Measurements from ENCODE around the gene ATP2C2.

The ATP2C2 gene

DNA sequence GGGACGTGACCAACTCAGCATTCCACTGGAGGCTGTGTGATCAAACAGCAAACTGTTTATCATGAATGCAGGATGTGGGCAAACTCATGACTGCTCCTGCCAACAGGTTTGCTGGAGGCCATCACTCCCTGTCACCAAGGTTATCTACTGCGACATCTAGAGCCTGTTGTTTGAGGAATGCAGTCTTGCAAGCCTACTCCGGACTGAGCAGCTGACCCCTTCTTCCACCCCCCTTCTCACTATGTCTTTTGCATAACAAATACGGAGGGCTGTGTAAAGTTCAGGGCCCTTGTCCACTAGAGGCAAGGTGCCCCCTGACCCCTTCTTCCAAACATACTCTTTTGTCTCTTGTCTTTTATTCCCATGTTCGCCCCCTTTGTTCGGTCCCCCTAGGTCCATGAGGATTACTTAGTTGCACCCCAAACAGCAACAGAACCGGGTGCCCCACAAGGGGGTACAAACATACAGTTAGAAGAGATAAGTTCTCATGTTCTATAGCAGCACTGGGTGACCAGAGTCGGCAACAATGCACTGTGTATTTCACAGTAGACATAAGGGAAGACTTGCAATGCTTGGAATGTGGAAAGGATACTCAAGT, 107.4 kb downstream of the ATP2C2 start:
- DNase-seq (ENCODE audit: low read depth in 2 of 2): no peak

DNA sequence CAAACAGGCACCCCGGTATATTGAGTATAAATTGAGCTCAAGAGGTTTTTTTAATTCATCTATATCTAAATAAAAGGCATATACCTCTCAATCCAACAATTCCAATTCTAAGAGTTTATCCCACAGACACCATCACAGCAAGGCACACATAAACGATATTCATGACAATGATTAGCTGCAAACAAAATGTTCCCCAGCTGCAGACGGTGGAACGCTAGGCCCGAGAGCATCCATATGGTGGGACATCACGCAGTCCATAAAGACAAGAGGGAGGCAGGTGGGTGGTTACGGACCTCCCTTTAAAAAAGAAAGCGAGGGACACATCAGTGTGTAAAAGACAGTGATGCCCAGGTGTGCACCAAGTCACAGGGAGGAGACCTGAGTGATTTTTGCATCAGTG, 108.1 kb downstream of the ATP2C2 start:
- no peak for DNase-seq (ENCODE audit: low read depth in 2 of 2)

DNA sequence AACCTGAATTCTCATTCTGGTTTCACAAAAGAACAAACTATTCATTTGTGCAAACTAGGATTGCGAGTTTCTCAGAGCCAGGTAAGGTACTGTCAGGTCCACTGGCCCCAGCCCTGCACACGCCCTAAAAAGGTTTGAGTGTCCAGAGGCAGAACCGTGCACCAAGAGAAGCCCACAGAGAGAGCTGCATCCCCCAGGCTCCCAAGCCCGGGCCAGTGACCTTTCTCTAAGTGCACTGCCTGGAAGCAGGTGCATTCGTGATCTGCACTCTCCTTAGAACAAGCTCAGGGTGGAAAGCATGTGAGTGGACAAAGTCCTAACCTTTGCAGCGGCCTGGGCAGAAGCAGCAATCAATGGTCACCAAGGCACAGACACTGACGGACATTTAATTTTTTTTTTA, 109.3 kb downstream of the ATP2C2 start:
- DNase-seq (ENCODE audit: low read depth in 2 of 2): no peak

DNA sequence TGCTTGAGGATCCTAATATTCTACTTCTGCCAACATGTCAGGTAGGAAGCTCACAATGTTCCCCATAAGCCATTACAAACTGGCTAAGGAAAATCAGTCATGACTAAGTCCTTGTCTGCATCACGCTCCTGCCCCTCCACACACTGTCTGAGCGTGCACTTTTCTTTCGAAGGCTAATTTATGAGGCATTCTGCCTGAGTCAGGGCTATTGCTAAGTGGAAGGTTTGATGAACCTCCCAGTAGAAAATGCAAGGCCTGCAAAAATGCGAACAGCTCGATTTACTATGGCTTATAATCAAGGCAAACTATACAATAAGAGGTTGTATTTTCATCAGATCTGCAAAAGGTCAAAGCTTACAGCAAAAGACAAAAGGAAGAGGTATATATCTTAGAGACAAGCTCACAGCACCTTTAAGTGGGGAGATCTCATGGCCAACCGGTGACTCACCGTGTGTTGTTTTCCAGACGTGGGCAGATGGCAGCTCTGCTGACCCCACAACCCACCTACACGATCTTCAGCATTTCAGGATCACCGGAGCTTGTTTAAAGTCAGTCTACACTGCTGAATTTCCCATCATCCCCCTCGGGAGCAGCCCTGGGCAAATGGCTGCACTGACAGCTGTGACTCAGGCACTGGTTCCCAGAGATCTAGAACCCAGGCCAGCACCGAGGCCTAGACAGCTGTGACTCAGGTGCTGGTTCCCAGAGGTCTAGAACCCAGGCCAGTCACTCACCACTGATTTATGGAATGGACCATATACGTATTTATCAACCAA, 110.0 kb downstream of the ATP2C2 start:
- peak; percentile 25 to 27 for DNase-seq (ENCODE audit: low read depth in 2 of 2)

DNA sequence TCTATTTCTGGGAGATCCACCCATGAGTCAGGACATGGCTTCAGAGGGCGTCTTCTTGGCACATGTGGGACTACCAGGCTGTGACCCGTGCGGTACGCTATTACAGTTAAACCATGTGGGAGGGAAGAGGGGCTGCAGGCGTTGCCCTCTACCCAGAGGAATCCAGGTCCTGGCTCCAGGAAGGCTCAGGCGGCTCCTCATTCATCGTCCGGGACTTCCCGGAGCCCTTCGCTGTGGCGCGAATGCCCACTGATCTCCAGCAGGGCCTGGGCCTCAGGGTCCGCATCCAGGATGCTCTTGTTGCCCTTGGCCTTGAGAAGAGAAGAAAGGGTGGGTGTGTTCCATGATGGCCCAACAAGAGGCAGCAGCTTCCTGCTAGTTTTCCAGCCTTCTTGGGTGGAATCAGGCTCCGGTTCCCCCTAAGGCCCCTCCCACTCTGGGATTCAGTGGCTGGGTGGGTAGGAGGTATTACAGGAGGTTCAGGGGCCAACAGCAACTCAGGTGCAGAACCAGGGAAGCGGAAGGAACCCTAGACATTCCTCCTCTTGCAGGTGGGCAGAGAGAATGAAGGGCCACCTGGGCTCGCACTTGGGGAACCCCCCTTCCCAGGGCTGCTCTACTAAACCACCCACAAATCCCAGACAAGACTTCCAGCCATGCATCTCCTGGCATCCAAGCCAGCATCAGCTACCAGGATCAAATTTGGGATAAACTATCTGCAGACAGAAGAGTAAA, 111.5 kb downstream of the ATP2C2 start:
- DNase-seq (ENCODE audit: low read depth in 2 of 2): no peak

GRCh38 chr16:84481051-84481735, 112.9 kb downstream of the ATP2C2 start:
- DNase-seq (ENCODE audit: low read depth in 2 of 2): no peak

DNA sequence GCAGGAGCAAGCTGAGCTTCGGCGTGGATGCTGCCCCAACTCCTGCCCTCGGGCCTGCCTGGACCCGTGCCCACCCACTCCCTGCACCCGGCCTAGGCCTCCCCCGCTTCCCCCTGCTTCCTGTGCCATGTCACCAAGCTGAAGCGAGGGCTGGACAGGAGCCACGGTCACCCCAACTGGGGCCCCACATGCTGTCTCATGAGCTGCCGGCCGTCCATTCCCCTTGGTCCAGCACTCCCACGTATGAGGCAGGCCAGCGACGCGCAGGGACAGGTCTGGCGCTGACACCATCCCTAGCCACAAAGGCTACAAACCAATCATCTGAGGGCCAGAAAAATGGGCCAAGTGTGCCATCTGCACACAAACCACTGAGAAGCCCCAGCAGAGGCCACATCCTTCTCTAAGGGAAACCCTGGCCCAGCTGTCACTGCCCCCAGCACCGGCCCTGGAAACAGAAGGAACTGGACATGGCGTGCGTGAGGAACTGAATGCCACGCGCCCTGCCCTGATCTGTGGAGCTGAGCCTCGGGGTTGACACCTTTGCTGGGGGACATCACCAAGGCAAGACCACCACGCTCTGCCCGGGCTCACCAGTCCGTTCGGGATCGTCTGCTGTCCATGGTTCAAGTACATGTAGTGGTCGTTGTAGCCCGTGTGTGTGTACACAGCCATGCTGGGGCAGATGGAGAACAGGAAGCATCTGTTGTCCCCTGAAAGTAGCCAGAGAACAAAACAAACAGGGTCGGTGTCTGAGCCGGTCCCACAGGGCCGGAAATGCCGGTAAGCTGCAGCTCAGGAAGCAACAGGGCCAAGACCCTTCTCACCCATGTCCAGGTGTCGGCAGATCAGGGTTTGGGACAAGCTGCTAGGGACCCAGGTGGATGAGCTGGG, 113.9 kb downstream of the ATP2C2 start:
- DNase-seq (ENCODE audit: low read depth in 2 of 2): no peak

DNA sequence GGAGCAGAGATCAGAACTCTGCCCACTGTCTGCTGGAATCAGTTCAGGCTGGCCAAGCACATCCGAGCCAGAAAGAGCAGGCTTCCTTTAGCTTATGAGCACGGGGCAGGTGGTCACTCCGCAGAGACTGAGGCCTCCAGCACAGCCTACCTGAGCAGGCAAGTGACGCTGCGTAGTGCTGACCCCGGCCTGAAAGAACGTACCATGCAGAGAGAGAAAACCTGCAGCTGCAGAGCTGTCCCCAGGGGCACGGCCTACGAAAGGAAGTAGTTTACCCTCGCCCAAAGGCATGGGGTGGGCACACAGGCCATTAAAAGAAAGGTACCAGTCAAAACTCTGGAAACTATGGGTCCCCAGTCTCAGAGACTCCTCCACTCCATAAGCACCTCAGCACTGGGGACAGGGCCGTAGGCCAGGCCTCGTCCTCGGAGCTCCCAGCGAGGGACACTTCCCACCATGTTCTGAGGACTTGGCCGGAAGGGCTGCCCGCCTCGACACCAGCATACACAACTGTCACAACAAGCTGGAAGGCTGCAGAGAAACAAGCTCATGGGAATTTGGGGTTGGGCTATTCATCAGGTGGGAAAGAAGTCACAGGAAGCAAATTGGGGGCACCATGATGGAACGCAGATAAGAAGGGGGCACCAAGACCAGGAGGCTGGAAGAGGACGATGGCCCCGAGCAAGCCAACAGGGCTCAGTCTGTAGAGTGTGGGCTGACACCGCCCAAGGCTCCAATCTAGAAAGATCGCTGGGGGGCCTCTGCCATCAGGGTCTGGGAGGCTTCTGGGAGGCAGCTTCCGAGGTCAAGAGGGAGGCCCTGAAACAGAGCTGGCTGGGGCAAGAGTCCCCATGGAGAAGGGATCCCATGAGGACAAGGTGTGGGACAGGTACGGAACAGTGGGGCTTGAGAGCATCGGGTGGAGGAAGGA, 114.9 kb downstream of the ATP2C2 start:
- DNase-seq (ENCODE audit: low read depth in 2 of 2): no peak

DNA sequence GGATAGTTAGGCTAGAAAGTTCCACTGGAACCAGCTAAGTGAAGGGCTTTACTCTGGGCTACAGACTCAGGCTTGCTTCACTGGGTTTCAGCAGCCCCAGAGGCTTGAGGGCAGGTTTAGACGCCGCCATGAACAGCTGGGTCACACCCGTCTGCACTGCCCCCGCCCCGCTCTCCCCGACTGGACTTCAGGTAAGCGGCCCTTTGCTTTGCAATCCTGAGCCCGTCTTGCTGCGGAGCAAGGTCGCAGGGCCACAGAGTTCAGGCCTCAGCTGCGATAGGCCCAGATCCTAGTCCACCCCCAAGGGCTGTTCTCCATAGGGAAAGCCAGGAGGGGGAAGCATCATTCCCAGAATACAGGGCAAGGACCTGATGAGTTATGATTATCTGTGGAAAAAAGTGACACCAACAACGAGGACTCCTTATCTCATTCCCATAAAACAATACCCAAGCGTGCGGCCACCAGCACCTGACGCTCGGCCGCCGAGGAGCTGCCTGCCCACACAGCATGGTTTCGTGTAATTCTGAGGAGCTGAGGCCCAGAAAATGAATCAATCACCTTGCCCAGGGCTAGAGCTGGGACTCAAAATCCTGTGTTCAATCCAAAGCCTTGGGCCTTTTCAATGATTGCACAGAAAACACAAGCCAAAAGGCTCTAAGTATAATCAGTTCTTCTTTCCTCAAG, 115.7 kb downstream of the ATP2C2 start:
- DNase-seq (ENCODE audit: low read depth in 2 of 2): no peak

GRCh38 chr16:84484579-84485254, 116.4 kb downstream of the ATP2C2 start:
- no peak for DNase-seq (ENCODE audit: low read depth in 2 of 2)

GRCh38 chr16:84485255-84486010, 117.1 kb downstream of the ATP2C2 start:
- no peak for DNase-seq (ENCODE audit: low read depth in 2 of 2)

DNA sequence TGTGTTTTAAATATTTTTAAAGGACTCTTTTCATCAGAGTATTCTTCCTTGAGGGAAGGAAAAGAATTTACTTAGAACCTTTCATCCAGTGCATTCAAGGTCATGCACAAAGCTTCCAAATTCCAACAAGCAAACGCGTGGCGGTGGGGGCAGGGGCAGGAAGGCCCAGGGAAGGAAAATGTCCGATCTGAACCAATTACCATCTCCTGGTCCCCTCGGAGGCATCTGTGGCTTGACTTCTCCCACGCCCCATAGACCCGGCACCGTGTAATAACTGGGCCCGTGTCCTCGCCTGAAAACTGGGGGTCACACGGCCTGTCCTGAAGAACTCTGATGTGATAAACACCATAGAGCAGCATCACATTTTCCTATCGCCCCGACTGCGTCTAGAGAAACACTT, 117.8 kb downstream of the ATP2C2 start:
- no peak for DNase-seq (ENCODE audit: low read depth in 2 of 2)

DNA sequence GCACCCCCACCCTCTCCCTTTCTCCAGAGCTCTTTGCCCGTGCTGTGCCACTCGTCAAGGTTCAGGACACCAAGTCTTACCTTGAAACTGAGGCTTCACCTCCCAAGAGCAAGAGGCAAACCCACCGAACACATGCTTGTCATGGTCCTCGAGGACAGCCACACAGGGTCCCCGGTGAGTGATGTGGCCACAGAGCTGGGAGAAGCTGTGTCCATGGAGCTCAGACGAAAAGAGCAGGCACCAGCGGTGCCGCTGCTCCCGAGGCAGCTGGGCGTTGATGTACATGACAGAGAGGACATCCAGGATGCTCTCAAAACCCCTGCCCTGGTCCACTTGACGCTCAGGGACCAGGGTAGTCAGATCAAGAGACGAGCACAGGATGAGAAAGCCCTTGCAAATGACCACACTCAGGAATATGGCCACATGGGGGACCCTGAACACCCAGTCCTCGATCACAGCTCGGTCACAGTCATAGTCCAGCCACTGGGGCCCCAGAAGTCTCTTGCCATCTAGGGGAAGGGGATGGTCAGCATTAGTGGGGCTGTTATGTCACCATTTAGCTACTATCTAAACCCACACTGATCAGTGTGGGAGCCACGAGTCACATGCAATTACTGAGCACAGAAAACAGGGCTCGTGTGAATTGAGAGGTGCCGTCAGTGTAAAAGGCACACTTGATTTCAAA, 118.4 kb downstream of the ATP2C2 start:
- no peak for DNase-seq (ENCODE audit: low read depth in 2 of 2)

DNA sequence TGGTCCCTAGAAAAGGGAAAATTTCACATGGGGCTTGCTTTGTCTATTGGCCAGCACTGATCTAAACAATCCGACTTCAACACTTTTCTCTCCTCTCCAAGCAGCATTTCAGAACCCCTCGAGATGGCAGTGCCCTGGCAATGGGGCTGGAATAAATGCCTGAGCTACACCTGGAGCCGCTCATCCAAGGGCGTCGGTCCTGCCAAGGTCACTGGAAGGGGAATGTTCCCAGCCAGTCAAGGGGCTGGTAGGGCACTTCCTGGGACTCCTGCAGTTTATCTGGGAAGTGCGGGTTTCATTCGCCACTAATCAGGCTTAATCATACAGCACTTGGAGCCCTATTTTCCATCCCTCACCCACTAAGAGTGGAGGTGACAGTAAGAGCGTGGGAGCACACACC, 119.0 kb downstream of the ATP2C2 start:
- DNase-seq (ENCODE audit: low read depth in 2 of 2): no peak

- no peak for DNase-seq (ENCODE audit: low read depth in 2 of 2)
Measured at GRCh38 chr16:84489131-84489530, 120.8 kb downstream of the ATP2C2 start.

GRCh38 chr16:84495506-84495905, 127.2 kb downstream of the ATP2C2 start:
- DNase-seq (ENCODE audit: low read depth in 2 of 2): no peak

GRCh38 chr16:84496991-84497390, 128.7 kb downstream of the ATP2C2 start:
- no peak for DNase-seq (ENCODE audit: low read depth in 2 of 2)

Data from fibroblast of skin of left quadriceps (primary cell).